H1 (cell line): ENCODE results near the gene NT5C1A. TPM values are rescaled to one million over a fixed set of nuclear protein-coding genes. Genes with fewer than 3 reads are reported as not detected.

Experiments used
- CTCF ChIA-PET: fragments of 300-600 bp; sonication (Branson Sonifier 250); formaldehyde crosslinking; loops from one replicate; lab custom pipeline; 2021; ENCODE audit not compliant: partially characterized antibody; lab: Charles Lee
- POLR2A ChIA-PET: fragments of 300-600 bp; sonication (Branson Sonifier 250); formaldehyde crosslinking; loops from one replicate; lab custom pipeline; 2021; ENCODE audit warnings: inconsistent platforms; ENCODE audit not compliant: partially characterized antibody; lab: Charles Lee
- DNase-seq, 2 experiments: peaks; one replicate each; pipeline versions ENCODE4 v3.0.0 to v3.0.0-alpha.2; 2010 to 2022; ENCODE audit warnings: low spot score in 2 of 2, low read depth in 1 of 2, mixed read lengths in 1 of 2
- FAIRE-seq: peaks from 2 replicates; lab custom pipeline; 2011; peaks lifted over from hg19 to GRCh38; lab: Jason Lieb, UNC
- H2AFZ ChIP-seq: 2 replicates; pipeline ENCODE4 v1.8.1; 2012; ENCODE audit warnings: low read length, inconsistent platforms
- H2AK5ac ChIP-seq: 2 replicates; pipeline ENCODE4 v1.6.1; 2013; ENCODE audit warnings: low read depth, low read length
- H2BK120ac ChIP-seq: replicated peaks from 2 replicates; pipeline ENCODE3; 2013; ENCODE audit warnings: low read depth, low read length, inconsistent platforms
- H2BK12ac ChIP-seq: 2 replicates; pipeline ENCODE4 v1.6.1; 2013; ENCODE audit warnings: low read depth, low read length
- H2BK15ac ChIP-seq: 2 replicates; pipeline ENCODE4 v1.6.1; 2013; ENCODE audit warnings: low read length
- H2BK20ac ChIP-seq: 2 replicates; pipeline ENCODE4 v1.6.1; 2013; ENCODE audit warnings: low read length
- H2BK5ac ChIP-seq: 2 replicates; pipeline ENCODE4 v1.6.1; 2013; ENCODE audit warnings: low read depth, low read length
- H3K14ac ChIP-seq: 2 replicates; pipeline ENCODE4 v1.6.1; 2013; ENCODE audit warnings: inconsistent platforms; ENCODE audit not compliant: insufficient read length
- H3K18ac ChIP-seq: 2 replicates; pipeline ENCODE4 v1.6.1; 2013; ENCODE audit warnings: low read length; ENCODE audit errors: extremely low read depth
- H3K23ac ChIP-seq: 2 replicates; pipeline ENCODE4 v1.6.1; 2013; ENCODE audit warnings: inconsistent platforms; ENCODE audit not compliant: insufficient read length
- H3K23me2 ChIP-seq: 2 replicates; pipeline ENCODE4 v1.6.1; 2013; ENCODE audit warnings: low read depth, low read length
- H3K27ac ChIP-seq: 2 replicates; pipeline ENCODE4 v1.6.1; 2011; ENCODE audit warnings: low read depth, low read length, inconsistent platforms
- H3K27me3 ChIP-seq, 4 experiments: replicated peaks in 1 of 4; 1 replicate in 1 of 4; 2 replicates in 3 of 4; pipeline versions ENCODE4 v1.6.1 to v1.8.1; 2011 to 2013; ENCODE audit warnings: low read length in 3 of 4, mild to moderate bottlenecking in 3 of 4, inconsistent platforms in 2 of 4, mixed read lengths in 2 of 4, moderate library complexity in 1 of 4; ENCODE audit not compliant: control insufficient read depth in 3 of 4, insufficient read depth in 3 of 4; ENCODE audit errors: extremely low read depth in 1 of 4
- H3K36me3 ChIP-seq, 4 experiments: 2 replicates each; pipeline versions ENCODE4 v1.6.1 to v1.8.1; 2011 to 2013; ENCODE audit warnings: mild to moderate bottlenecking in 4 of 4, low read length in 3 of 4, moderate library complexity in 2 of 4, control low read depth in 1 of 4, inconsistent platforms in 1 of 4; ENCODE audit not compliant: insufficient read depth in 4 of 4, control insufficient read depth in 2 of 4
- H3K4ac ChIP-seq: replicated peaks from 2 replicates; pipeline ENCODE3; 2013; ENCODE audit warnings: low read length, low read depth, mixed read lengths, inconsistent platforms; ENCODE audit not compliant: insufficient read length
- H3K4me1 ChIP-seq, 4 experiments: replicated peaks in 1 of 4; 1 replicate in 1 of 4; 2 replicates in 3 of 4; pipeline versions ENCODE4 v1.6.1 to v1.8.1; 2011 to 2013; ENCODE audit warnings: low read length in 3 of 4, inconsistent platforms in 2 of 4, mixed read lengths in 1 of 4; ENCODE audit not compliant: insufficient read depth in 4 of 4, control insufficient read depth in 3 of 4
- H3K4me2 ChIP-seq, 2 experiments: 2 replicates each; pipeline versions ENCODE4 v1.6.1 to v1.8.1; 2011 to 2013; ENCODE audit warnings: low read depth in 2 of 2, low read length in 2 of 2, control low read depth in 1 of 2, inconsistent platforms in 1 of 2, mild to moderate bottlenecking in 1 of 2; ENCODE audit not compliant: insufficient read depth in 1 of 2
- H3K4me3 ChIP-seq, 4 experiments: fragments of 200-600, 300-600 bp in 1 of 4; sonication (generic), shearing (Covaris generic), sonication (Bioruptor Twin) in 1 of 4; 2 replicates each; pipeline versions ENCODE4 v1.5.1 to v1.8.1; 2011 to 2016; ENCODE audit warnings: low read length in 4 of 4, low read depth in 3 of 4, control low read depth in 2 of 4, inconsistent platforms in 2 of 4, mild to moderate bottlenecking in 2 of 4, mixed read lengths in 1 of 4, moderate library complexity in 1 of 4; ENCODE audit not compliant: insufficient read depth in 2 of 4; ENCODE audit errors: extremely low read depth in 1 of 4
- H3K56ac ChIP-seq: replicated peaks from 2 replicates; pipeline ENCODE3; 2013; ENCODE audit warnings: low read depth, mild to moderate bottlenecking, mixed read lengths, low read length, inconsistent platforms; ENCODE audit not compliant: insufficient read length
- H3K79me1 ChIP-seq: 2 replicates; pipeline ENCODE4 v1.6.1; 2013; ENCODE audit warnings: low read depth, low read length, control low read depth
- H3K79me2 ChIP-seq, 2 experiments: 2 replicates each; pipeline versions ENCODE4 v1.6.1 to v1.8.1; 2012 to 2013; ENCODE audit warnings: low read length in 2 of 2, mild to moderate bottlenecking in 2 of 2, inconsistent platforms in 1 of 2; ENCODE audit not compliant: insufficient read depth in 2 of 2, control insufficient read depth in 1 of 2
- H3K9ac ChIP-seq, 4 experiments: replicated peaks in 1 of 4; 1 replicate in 1 of 4; 2 replicates in 3 of 4; pipeline versions ENCODE4 v1.6.1 to v1.8.1; 2011 to 2013; ENCODE audit warnings: low read depth in 3 of 4, low read length in 3 of 4, control low read depth in 2 of 4, mild to moderate bottlenecking in 2 of 4, moderate library complexity in 2 of 4, inconsistent platforms in 1 of 4; ENCODE audit errors: extremely low read depth in 1 of 4
- H3K9me3 ChIP-seq, 2 experiments: 2 replicates each; pipeline versions ENCODE4 v1.6.1 to v1.8.1; 2012 to 2013; ENCODE audit warnings: mild to moderate bottlenecking in 2 of 2, moderate library complexity in 2 of 2, control low read depth in 1 of 2, inconsistent platforms in 1 of 2, low read depth in 1 of 2, low read length in 1 of 2, mixed read lengths in 1 of 2; ENCODE audit not compliant: insufficient read depth in 2 of 2
- H4K20me1 ChIP-seq, 2 experiments: replicated peaks in 1 of 2; 2 replicates each; pipeline versions ENCODE3 to v1.8.1; 2011 to 2013; ENCODE audit warnings: inconsistent platforms in 2 of 2, low read length in 2 of 2, mild to moderate bottlenecking in 1 of 2; ENCODE audit not compliant: insufficient read depth in 2 of 2, control insufficient read depth in 1 of 2
- H4K5ac ChIP-seq: 2 replicates; pipeline ENCODE4 v1.6.1; 2013; ENCODE audit warnings: low read length, low read depth, mixed read lengths, inconsistent platforms; ENCODE audit not compliant: insufficient read length
- H4K8ac ChIP-seq: 2 replicates; pipeline ENCODE4 v1.8.0; 2013; ENCODE audit warnings: mild to moderate bottlenecking, moderate library complexity, low read length, inconsistent platforms; ENCODE audit not compliant: insufficient read depth; ENCODE audit errors: extremely low read depth
- H4K91ac ChIP-seq: replicated peaks from 2 replicates; pipeline ENCODE3; 2013; ENCODE audit warnings: low read length, mixed read lengths, inconsistent platforms; ENCODE audit not compliant: insufficient read length
- ASH2L ChIP-seq: fragments of 200-600, 300-600 bp; sonication (generic); IDR thresholded peaks from one replicate; pipeline ENCODE4 v1.7.1; 2017; ENCODE audit warnings: low read length
- CEBPB ChIP-seq: IDR thresholded peaks from 2 replicates; pipeline ENCODE4 v1.6.1; 2012; ENCODE audit warnings: low read depth, low read length
- JUN ChIP-seq: IDR thresholded peaks from 2 replicates; pipeline ENCODE4 v1.6.1; 2011; ENCODE audit warnings: low read depth, mild to moderate bottlenecking, improper control_type of control experiment, low read length
- KDM5A ChIP-seq: fragments of 200-600 bp; IDR thresholded peaks from 2 replicates; pipeline ENCODE4 v1.7.1; 2012; ENCODE audit warnings: mild to moderate bottlenecking, low read length, inconsistent platforms, mixed read lengths
- MAX ChIP-seq: IDR thresholded peaks from 2 replicates; pipeline ENCODE4 v1.6.1; 2012; ENCODE audit warnings: inconsistent platforms
- PHF8 ChIP-seq: fragments of 200-600 bp; sonication (generic); conservative IDR thresholded peaks from 2 replicates; pipeline ENCODE4 v1.7.1; 2012; ENCODE audit warnings: low read depth, mild to moderate bottlenecking, inconsistent platforms, low read length, moderate library complexity
- SIN3A ChIP-seq, 2 experiments: IDR thresholded peaks in 1 of 2; conservative IDR thresholded peaks in 1 of 2; 2 replicates each; pipeline ENCODE4 v1.6.1; 2011 to 2012; ENCODE audit warnings: low read length in 2 of 2, improper control_type of control experiment in 1 of 2, low read depth in 1 of 2, mild to moderate bottlenecking in 1 of 2
- SIRT6 ChIP-seq: IDR thresholded peaks from one replicate; pipeline ENCODE4 v1.7.1; 2012; ENCODE audit warnings: low read length, inconsistent platforms
- SP2 ChIP-seq: IDR thresholded peaks from 2 replicates; pipeline ENCODE4 v1.6.1; 2012; ENCODE audit warnings: mild to moderate bottlenecking, low read length, inconsistent platforms
- WGBS, 2 experiments: shearing (Covaris generic) in 1 of 2; methylation state at CpG; one replicate each; pipeline versions ENCODE4 v1.1.6 to v1.1.7; 2013 to 2015; ENCODE audit warnings: low lambda C conversion rate in 2 of 2, mixed read lengths in 2 of 2, inconsistent platforms in 1 of 2, low coverage in 1 of 2, missing lambda C conversion rate in 1 of 2; ENCODE audit not compliant: insufficient replicate concordance in 2 of 2, insufficient coverage in 1 of 2, insufficient read length in 1 of 2; ENCODE audit errors: extremely low coverage in 1 of 2, missing lambda C conversion rate in 1 of 2; 5-methylcytosine and 5-hydroxymethylcytosine counted together
- polyA plus RNA-seq, 7 experiments: library from polyadenylated mRNA; depleted of rRNA in 3 of 7; stranded (reverse) in 5 of 7; unstranded in 2 of 7; fragments of >200 nt in 5 of 7; fragments of 200-250 nt in 2 of 7; gene quantifications; 1 replicate in 5 of 7; 2 replicates in 1 of 7; 4 replicates in 1 of 7; pipeline versions ENCODE4 v1.2.1 to v1.2.3, GENCODE V29; 2011 to 2013; ENCODE audit warnings: missing spikeins in 2 of 7, mixed read lengths in 2 of 7
- total RNA-seq: library from RNA; stranded (reverse); fragmentation: NEBNext Ultra II Directional; extraction: Animal tissue kit (Norgen Biotek cat#: 25700); gene quantifications from 2 replicates; pipeline ENCODE4 v1.2.1, GENCODE V29; 2021
- TF ChIP-seq, protein P1 (sequence below): IDR thresholded peaks from 2 replicates; pipeline ENCODE4 v1.6.1; 2012; ENCODE audit warnings: inconsistent platforms

Gene NT5C1A
- total and polyA plus RNA-seq, 2 of the 8 experiments (the other 6 are each of a cell fraction or from before 2014, with no cell fraction given): not detected

- DNase-seq: peak in 1 of 2 experiments; percentile 65
- H3K79me2 ChIP-seq: no peaks in the 10 kb centered on the region
- H3K56ac ChIP-seq: no peak overlapping the region
- H3K4me2 ChIP-seq: peak overlapping the region; percentile 62 to 69
- H3K36me3 ChIP-seq: no peaks in the 10 kb centered on the region
- H2BK12ac ChIP-seq: no peak overlapping the region
- H4K5ac ChIP-seq: no peak overlapping the region
- ChIA-PET CTCF (interaction anchor here (0.6 to 3.4 kb wide), 6 partner anchors 8 to 26 kb away, joined by 3 to 28 read pairs (median 6); partner anchors contain the start of gene NT5C1A), POLR2A (interaction anchor here (1.2 to 2.3 kb wide), 3 partner anchors 10 to 18 kb away, joined by 3 to 9 read pairs (median 5); no protein-coding TSS in a partner anchor)
- 20% methylated on average over 29 of the region's 62 CpGs; no CpG with 5 or more reads in 1 of the 2 experiments for WGBS, 2 experiments
- H2AK5ac ChIP-seq: no peak overlapping the region
- no peak overlapping the region for H2BK15ac ChIP-seq
- no peak overlapping the region for H4K91ac ChIP-seq
- H2AFZ ChIP-seq: no peak overlapping the region
- no peak overlapping the region for H3K9ac ChIP-seq
- no peak for FAIRE-seq
- H3K4ac ChIP-seq: no peak overlapping the region
- H4K20me1 ChIP-seq: peaks cover 0 to 7% of the 10 kb centered on the region in 2 experiments
- no peak overlapping the region for H3K14ac ChIP-seq
- no peaks in the 10 kb centered on the region for H3K9me3 ChIP-seq
- no peak overlapping the region for H4K8ac ChIP-seq
- H3K4me3 ChIP-seq: peak overlapping the region in 2 of 4 experiments; percentile 10 to 50; a peak in 3 of 8 replicates
- no peak overlapping the region for H2BK5ac ChIP-seq
- H2BK20ac ChIP-seq: no peak overlapping the region
- H2BK120ac ChIP-seq: no peak overlapping the region
- H3K79me1 ChIP-seq: no peaks in the 10 kb centered on the region
- no peaks in the 10 kb centered on the region; the same call in 1 of the 2 replicates for H3K23me2 ChIP-seq
- H3K23ac ChIP-seq: no peak overlapping the region
- H3K18ac ChIP-seq: no peak overlapping the region; the same call in 1 of the 2 replicates
- H3K27ac ChIP-seq: no peak overlapping the region
- H3K27me3 ChIP-seq: peaks cover 68 to 96% (median 89%) of the 10 kb centered on the region in 4 experiments
- peaks cover 0 to 5% (median 1%) of the 10 kb centered on the region in 4 experiments; a peak in 2 of 7 replicates for H3K4me1 ChIP-seq
- TF ChIP-seq KDM5A (no peak), PHF8 (no peak), SP2 (no peak), JUN (no peak), CEBPB (no peak), ASH2L (no peak), SIRT6 (no peak), SIN3A (conservative IDR thresholded peaks at IDR 0.05 in 1 of 2, IDR thresholded peaks at IDR 0.05 in 1 of 2; ENCODE audit: low read depth in 1 of 2, low read length in 2 of 2) (no peak), MAX (peak; percentile 80)
- TF ChIP-seq, protein P1, sequence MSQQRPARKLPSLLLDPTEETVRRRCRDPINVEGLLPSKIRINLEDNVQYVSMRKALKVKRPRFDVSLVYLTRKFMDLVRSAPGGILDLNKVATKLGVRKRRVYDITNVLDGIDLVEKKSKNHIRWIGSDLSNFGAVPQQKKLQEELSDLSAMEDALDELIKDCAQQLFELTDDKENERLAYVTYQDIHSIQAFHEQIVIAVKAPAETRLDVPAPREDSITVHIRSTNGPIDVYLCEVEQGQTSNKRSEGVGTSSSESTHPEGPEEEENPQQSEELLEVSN: peak; percentile 72
These were observed 11.8 kb upstream of the NT5C1A start for GRCh38 chr1:39683591-39684312.
